ENCODE results near the gene ERC1.

DNA sequence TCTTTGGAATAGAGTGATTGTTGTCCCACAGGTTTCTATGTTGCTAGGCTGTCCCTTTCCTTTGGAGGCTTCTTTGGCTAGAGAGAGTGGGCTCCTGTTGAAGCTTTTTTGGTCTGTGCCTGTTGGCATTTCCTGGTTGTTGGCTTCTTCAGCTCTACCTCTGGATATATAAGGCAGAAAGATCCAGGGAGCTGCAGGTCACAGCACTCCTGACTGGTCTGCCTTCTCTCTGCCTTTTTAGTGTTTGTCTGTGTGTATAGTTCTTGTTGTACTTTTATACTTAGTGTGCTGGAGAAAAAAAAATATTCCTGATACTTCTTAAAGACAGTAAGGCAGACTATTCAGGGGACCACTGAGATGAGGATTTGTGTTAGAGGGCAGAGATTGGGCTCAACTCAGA, 400.7 kb downstream of the ERC1 start:
- TF ChIP-seq, protein P1, sequence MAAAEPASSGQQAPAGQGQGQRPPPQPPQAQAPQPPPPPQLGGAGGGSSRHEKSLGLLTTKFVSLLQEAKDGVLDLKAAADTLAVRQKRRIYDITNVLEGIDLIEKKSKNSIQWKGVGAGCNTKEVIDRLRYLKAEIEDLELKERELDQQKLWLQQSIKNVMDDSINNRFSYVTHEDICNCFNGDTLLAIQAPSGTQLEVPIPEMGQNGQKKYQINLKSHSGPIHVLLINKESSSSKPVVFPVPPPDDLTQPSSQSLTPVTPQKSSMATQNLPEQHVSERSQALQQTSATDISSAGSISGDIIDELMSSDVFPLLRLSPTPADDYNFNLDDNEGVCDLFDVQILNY (CRISPR knock-in tag; IDR thresholded peaks at IDR 0.05): no peak
- no peak for TF ChIP-seq BACH1 (tag; IDR thresholded peaks at IDR 0.05)
- no peak for TF ChIP-seq CBX2 (IDR thresholded peaks at IDR 0.05; ENCODE audit: insufficient read depth, low read length, poor library complexity, severe bottlenecking)
- TF ChIP-seq, protein P2, sequence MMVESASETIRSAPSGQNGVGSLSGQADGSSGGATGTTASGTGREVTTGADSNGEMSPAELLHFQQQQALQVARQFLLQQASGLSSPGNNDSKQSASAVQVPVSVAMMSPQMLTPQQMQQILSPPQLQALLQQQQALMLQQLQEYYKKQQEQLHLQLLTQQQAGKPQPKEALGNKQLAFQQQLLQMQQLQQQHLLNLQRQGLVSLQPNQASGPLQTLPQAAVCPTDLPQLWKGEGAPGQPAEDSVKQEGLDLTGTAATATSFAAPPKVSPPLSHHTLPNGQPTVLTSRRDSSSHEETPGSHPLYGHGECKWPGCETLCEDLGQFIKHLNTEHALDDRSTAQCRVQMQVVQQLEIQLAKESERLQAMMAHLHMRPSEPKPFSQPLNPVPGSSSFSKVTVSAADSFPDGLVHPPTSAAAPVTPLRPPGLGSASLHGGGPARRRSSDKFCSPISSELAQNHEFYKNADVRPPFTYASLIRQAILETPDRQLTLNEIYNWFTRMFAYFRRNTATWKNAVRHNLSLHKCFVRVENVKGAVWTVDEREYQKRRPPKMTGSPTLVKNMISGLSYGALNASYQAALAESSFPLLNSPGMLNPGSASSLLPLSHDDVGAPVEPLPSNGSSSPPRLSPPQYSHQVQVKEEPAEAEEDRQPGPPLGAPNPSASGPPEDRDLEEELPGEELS (CRISPR knock-in tag; IDR thresholded peaks at IDR 0.05; ENCODE audit: borderline replicate concordance): no peak
- TF ChIP-seq MCM2 (IDR thresholded peaks at IDR 0.05; ENCODE audit: low read depth): no peak
- no peak for TF ChIP-seq ZNF586 (CRISPR knock-in tag; conservative IDR thresholded peaks at IDR 0.05)
- TF ChIP-seq POLR2AphosphoS5 (IDR thresholded peaks at IDR 0.05; ENCODE audit: control insufficient read depth, insufficient read depth, low read depth, low read length): no peak
- TF ChIP-seq, protein P3, sequence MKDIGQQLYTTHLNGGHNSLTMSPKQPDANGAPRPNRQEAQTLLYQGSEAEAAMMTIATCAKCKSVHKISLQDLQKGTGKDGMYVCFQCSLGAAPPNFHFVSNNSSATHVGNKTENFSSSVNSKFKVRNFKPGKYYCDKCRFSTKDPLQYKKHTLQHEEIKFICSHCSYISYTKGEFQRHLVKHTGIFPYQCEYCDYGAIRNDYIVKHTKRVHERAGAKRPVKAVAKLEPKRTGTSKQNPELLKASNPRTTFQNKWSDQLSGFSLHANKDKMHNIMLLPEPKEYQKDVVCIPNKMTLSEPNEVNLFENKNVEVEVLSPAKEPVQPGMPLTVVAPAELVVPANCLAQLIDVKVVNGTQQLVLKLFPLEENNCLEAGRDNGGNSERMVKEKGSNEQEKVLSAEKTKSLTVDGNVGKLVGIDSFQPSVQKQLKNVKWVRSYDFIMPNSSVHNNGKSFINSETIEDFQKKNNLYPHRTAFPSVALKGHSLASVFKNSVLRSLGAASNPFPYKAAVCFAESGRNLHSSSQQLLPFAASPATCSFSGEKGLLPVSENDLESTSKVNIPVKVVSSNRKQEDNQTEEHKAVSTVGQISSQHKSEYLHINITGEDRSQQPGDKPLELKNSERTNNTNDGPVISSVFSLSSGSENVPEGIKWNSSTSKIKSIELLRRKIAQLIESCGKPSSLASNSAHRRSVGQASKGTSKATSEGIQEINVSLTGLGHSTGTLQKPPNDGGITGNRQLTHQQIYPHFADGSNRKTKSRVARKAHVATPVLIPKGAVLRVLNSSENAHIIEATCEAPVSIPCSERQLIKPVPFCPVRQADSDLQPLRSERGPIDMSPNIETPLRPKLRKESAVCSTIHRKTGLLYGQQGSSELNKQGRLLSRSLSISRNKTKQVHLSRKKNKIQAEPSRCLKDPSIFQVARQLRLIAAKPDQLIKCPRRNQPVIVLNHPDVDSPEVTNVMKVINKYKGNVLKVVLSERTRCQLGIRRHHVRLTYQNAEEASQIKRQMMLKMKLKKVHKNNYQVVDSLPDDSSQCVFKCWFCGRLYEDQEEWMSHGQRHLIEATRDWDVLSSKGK (CRISPR knock-in tag; IDR thresholded peaks at IDR 0.05): no peak
- TF ChIP-seq DPF2 (IDR thresholded peaks at IDR 0.05): no peak
- TF ChIP-seq ZNF174 (CRISPR knock-in tag; IDR thresholded peaks at IDR 0.05): no peak
- no peak for TF ChIP-seq POLR2A (conservative IDR thresholded peaks at IDR 0.05)
- TF ChIP-seq ZNF263 (CRISPR knock-in tag; IDR thresholded peaks at IDR 0.05; ENCODE audit: borderline replicate concordance): no peak
- TF ChIP-seq KDM1A (IDR thresholded peaks at IDR 0.05): no peak
- TF ChIP-seq, protein P4, sequence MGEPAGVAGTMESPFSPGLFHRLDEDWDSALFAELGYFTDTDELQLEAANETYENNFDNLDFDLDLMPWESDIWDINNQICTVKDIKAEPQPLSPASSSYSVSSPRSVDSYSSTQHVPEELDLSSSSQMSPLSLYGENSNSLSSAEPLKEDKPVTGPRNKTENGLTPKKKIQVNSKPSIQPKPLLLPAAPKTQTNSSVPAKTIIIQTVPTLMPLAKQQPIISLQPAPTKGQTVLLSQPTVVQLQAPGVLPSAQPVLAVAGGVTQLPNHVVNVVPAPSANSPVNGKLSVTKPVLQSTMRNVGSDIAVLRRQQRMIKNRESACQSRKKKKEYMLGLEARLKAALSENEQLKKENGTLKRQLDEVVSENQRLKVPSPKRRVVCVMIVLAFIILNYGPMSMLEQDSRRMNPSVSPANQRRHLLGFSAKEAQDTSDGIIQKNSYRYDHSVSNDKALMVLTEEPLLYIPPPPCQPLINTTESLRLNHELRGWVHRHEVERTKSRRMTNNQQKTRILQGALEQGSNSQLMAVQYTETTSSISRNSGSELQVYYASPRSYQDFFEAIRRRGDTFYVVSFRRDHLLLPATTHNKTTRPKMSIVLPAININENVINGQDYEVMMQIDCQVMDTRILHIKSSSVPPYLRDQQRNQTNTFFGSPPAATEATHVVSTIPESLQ (CRISPR knock-in tag; IDR thresholded peaks at IDR 0.05): no peak

Data from K562 (cell line).